NCI-H1092 (cell line): ENCODE results near the gene DGCR2.

Experiments used
- DNase-seq: peaks from one replicate; lab custom pipeline; 2025; lab: John Stamatoyannopoulos, UW

The DGCR2 gene

GRCh38 chr22:19127329-19128008, 5.3 kb upstream of the DGCR2 start:
- DNase-seq = no peak

GRCh38 chr22:19126309-19127273, 4.4 kb upstream of the DGCR2 start:
- DNase-seq = no peak

GRCh38 chr22:19125474-19126308, 3.5 kb upstream of the DGCR2 start:
- no peak for DNase-seq

GRCh38 chr22:19125011-19125410, 2.8 kb upstream of the DGCR2 start:
- DNase-seq = no peak

GRCh38 chr22:19124377-19124776, 2.2 kb upstream of the DGCR2 start:
- DNase-seq = no peak

GRCh38 chr22:19123936-19124335, 1.7 kb upstream of the DGCR2 start:
- no peak for DNase-seq

GRCh38 chr22:19122752-19123492, 710 bp upstream of the DGCR2 start:
- DNase-seq = no peak

GRCh38 chr22:19121631-19122142, 525 bp downstream of the DGCR2 start:
- peak; percentile 15 for DNase-seq

GRCh38 chr22:19120829-19121630, 1.2 kb downstream of the DGCR2 start:
- DNase-seq = no peak

- DNase-seq = no peak
These were observed 2.3 kb downstream of the DGCR2 start for GRCh38 chr22:19119949-19120348.

- no peak for DNase-seq
These were observed 3.8 kb downstream of the DGCR2 start for GRCh38 chr22:19118329-19118880.

GRCh38 chr22:19117111-19117512, 5.1 kb downstream of the DGCR2 start:
- no peak for DNase-seq

GRCh38 chr22:19115628-19116027, 6.6 kb downstream of the DGCR2 start:
- DNase-seq = no peak

- DNase-seq = no peak
These were observed 7.1 kb downstream of the DGCR2 start for GRCh38 chr22:19114984-19115552.

GRCh38 chr22:19113429-19113828, 8.8 kb downstream of the DGCR2 start:
- DNase-seq = no peak

- no peak for DNase-seq
These were observed 10.6 kb downstream of the DGCR2 start for GRCh38 chr22:19111584-19111983.

- no peak for DNase-seq
These were observed 11.1 kb downstream of the DGCR2 start for GRCh38 chr22:19111140-19111539.

- no peak for DNase-seq
These were observed 11.6 kb downstream of the DGCR2 start for GRCh38 chr22:19110646-19111045.

- DNase-seq = no peak
These were observed 12.2 kb downstream of the DGCR2 start for GRCh38 chr22:19110064-19110458.
